ENCODE results near the gene NLRP4.
"Not testable (repeated sequence)": the region's sequence is repeated elsewhere in the genome, so short reads cannot be mapped to it uniquely, and the experiment has no call there.

NLRP4 gene

GRCh38 chr19:55882626-55883025, 46.3 kb downstream of the NLRP4 start:
- FAIRE-seq, result no peak

GRCh38 chr19:55898911-55899310, 62.6 kb downstream of the NLRP4 start:
- no peak for FAIRE-seq

GRCh38 chr19:55901369-55902079, 65.2 kb downstream of the NLRP4 start:
- FAIRE-seq, result no peak

- no peak for FAIRE-seq
Observed at GRCh38 chr19:55902080-55902751, 65.9 kb downstream of the NLRP4 start.

- no peak for FAIRE-seq
Observed at GRCh38 chr19:55907286-55907685, 70.9 kb downstream of the NLRP4 start.

- FAIRE-seq, result no peak
Observed at GRCh38 chr19:55907746-55908145, 71.4 kb downstream of the NLRP4 start.

- no peak for FAIRE-seq
Observed at GRCh38 chr19:55909801-55910200, 73.5 kb downstream of the NLRP4 start.

- no peak for FAIRE-seq
Observed at GRCh38 chr19:55912916-55913315, 76.6 kb downstream of the NLRP4 start.

GRCh38 chr19:55913643-55914268, 77.4 kb downstream of the NLRP4 start:
- FAIRE-seq, result no peak

GRCh38 chr19:55923556-55923955, 87.2 kb downstream of the NLRP4 start:
- FAIRE-seq, result no peak

- FAIRE-seq, result no peak
Observed at GRCh38 chr19:55927991-55928390, 91.7 kb downstream of the NLRP4 start.

- not testable (repeated sequence) for FAIRE-seq
Observed at GRCh38 chr19:55929258-55929657, 92.9 kb downstream of the NLRP4 start.

- no peak for FAIRE-seq
Observed at GRCh38 chr19:55930996-55931515, 94.7 kb downstream of the NLRP4 start.
